HEK293 (cell line): ENCODE data around the gene CETP.
A peak's percentile ranks its signal among the peaks of the same experiment; 100 is the strongest.

ENCODE experiments used
- CTCF ChIA-PET: fragments of 350-600 bp; formaldehyde crosslinking; extraction: SDS; loops from one replicate; lab custom pipeline; 2021; ENCODE audit warnings: antibody characterized with exemption; lab: Yijun Ruan, JAX
- POLR2A ChIA-PET: fragments of 300-600 bp; formaldehyde crosslinking; extraction: SDS; loops from one replicate; lab custom pipeline; 2020; ENCODE audit warnings: antibody characterized with exemption, inconsistent platforms; lab: Yijun Ruan, JAX
- H3K27ac ChIP-seq: fragments of 200-500 bp; sonication (Bioruptor generic); 2 replicates; pipeline ENCODE4 v1.5.1; 2014; ENCODE audit warnings: low read depth, low read length, control low read depth, inconsistent platforms; ENCODE audit errors: extremely low read depth
- H3K36me3 ChIP-seq, 2 experiments: fragments of 200-500 bp in 1 of 2; sonication (Bioruptor generic) in 1 of 2; 1 replicate in 1 of 2; 2 replicates in 1 of 2; pipeline ENCODE4 v1.5.1; 2014 to 2017; ENCODE audit warnings: inconsistent platforms in 2 of 2, low read length in 2 of 2; ENCODE audit not compliant: control insufficient read depth in 2 of 2, insufficient read depth in 1 of 2
- H3K4me1 ChIP-seq: fragments of 200-500 bp; sonication (Bioruptor generic); 2 replicates; pipeline ENCODE4 v1.5.1; 2014; ENCODE audit warnings: mild to moderate bottlenecking, low read length, inconsistent platforms; ENCODE audit not compliant: control insufficient read depth, insufficient read depth
- H3K4me3 ChIP-seq: 2 replicates; pipeline ENCODE4 v1.5.1; 2011; ENCODE audit warnings: low read depth, mild to moderate bottlenecking, control low read depth, low read length, moderate library complexity
- H3K9me3 ChIP-seq: fragments of 200-500 bp; sonication (Bioruptor generic); 2 replicates; pipeline ENCODE4 v1.5.1; 2014; ENCODE audit warnings: low read depth, low read length, inconsistent platforms; ENCODE audit not compliant: control insufficient read depth, insufficient read depth
- GFI1B ChIP-seq: fragments of 450-650 bp; formaldehyde crosslinking; IDR thresholded peaks from 2 replicates; pipeline ENCODE4 v1.5.1; 2016; ENCODE audit warnings: missing biosample characterization, missing genetic modification characterization
- KLF8 ChIP-seq: fragments of 450-650 bp; formaldehyde crosslinking; IDR thresholded peaks from 2 replicates; pipeline ENCODE4 v1.5.1; 2016; ENCODE audit warnings: missing biosample characterization, missing genetic modification characterization
- MEIS1 ChIP-seq: sonication (generic); formaldehyde crosslinking; IDR thresholded peaks from 2 replicates; pipeline ENCODE4 v1.8.1; 2022; ENCODE audit warnings: missing genetic modification reagents, mild to moderate bottlenecking, borderline replicate concordance
- PRDM1 ChIP-seq: fragments of 450-650 bp; formaldehyde crosslinking; IDR thresholded peaks from 2 replicates; pipeline ENCODE4; 2016; ENCODE audit warnings: missing biosample characterization, missing genetic modification characterization
- ZBTB48 ChIP-seq: fragments of 450-650 bp; formaldehyde crosslinking; IDR thresholded peaks from 2 replicates; pipeline ENCODE4 v1.5.1; 2016; ENCODE audit warnings: missing biosample characterization, missing genetic modification characterization
- ZEB2 ChIP-seq: fragments of 450-650 bp; formaldehyde crosslinking; IDR thresholded peaks from 2 replicates; pipeline ENCODE4 v1.5.1; 2016; ENCODE audit warnings: missing biosample characterization, missing genetic modification characterization
- ZNF121 ChIP-seq: fragments of 450-650 bp; formaldehyde crosslinking; IDR thresholded peaks from 2 replicates; pipeline ENCODE4 v1.5.1; 2016; ENCODE audit warnings: missing biosample characterization, missing genetic modification characterization
- ZNF501 ChIP-seq: fragments of 450-650 bp; formaldehyde crosslinking; IDR thresholded peaks from 2 replicates; pipeline ENCODE4 v1.5.1; 2016; ENCODE audit warnings: missing biosample characterization, missing genetic modification characterization
- ZNF530 ChIP-seq: fragments of 450-650 bp; formaldehyde crosslinking; IDR thresholded peaks from 2 replicates; pipeline ENCODE4 v1.5.1; 2016; ENCODE audit warnings: low read depth, missing biosample characterization, missing genetic modification characterization
- ZNF548 ChIP-seq: fragments of 450-650 bp; formaldehyde crosslinking; IDR thresholded peaks from 2 replicates; pipeline ENCODE4 v1.5.1; 2016; ENCODE audit warnings: missing biosample characterization, missing genetic modification characterization
- ZSCAN23 ChIP-seq: fragments of 450-650 bp; formaldehyde crosslinking; IDR thresholded peaks from 2 replicates; pipeline ENCODE4 v1.5.1; 2016; ENCODE audit warnings: missing biosample characterization, missing genetic modification characterization
- TF ChIP-seq, protein P1 (sequence below): IDR thresholded peaks from 2 replicates; pipeline ENCODE4 v1.6.1; 2011; ENCODE audit warnings: mild to moderate bottlenecking, low read depth, low read length, borderline replicate concordance
- TF ChIP-seq, protein P2 (sequence below): fragments of 450-650 bp; formaldehyde crosslinking; IDR thresholded peaks from 2 replicates; pipeline ENCODE4 v1.5.1; 2016; ENCODE audit warnings: missing biosample characterization, missing genetic modification characterization
- TF ChIP-seq, protein P3 (sequence below): fragments of 450-650 bp; formaldehyde crosslinking; IDR thresholded peaks from 2 replicates; pipeline ENCODE4 v1.5.1; 2016; ENCODE audit warnings: missing biosample characterization, missing genetic modification characterization
- TF ChIP-seq, protein P4 (sequence below): fragments of 450-650 bp; IDR thresholded peaks from 2 replicates; pipeline ENCODE4 v1.5.1; 2018; ENCODE audit warnings: missing biosample characterization, mild to moderate bottlenecking, missing genetic modification characterization
- TF ChIP-seq, protein P5 (sequence below): fragments of 450-650 bp; formaldehyde crosslinking; IDR thresholded peaks from 2 replicates; pipeline ENCODE4 v1.5.1; 2016; ENCODE audit warnings: missing biosample characterization, missing genetic modification characterization, low read depth
- TF ChIP-seq, protein P6 (sequence below): fragments of 450-650 bp; formaldehyde crosslinking; IDR thresholded peaks from 2 replicates; pipeline ENCODE4 v1.5.1; 2016; ENCODE audit warnings: missing biosample characterization, missing genetic modification characterization, borderline replicate concordance

CETP gene

DNA sequence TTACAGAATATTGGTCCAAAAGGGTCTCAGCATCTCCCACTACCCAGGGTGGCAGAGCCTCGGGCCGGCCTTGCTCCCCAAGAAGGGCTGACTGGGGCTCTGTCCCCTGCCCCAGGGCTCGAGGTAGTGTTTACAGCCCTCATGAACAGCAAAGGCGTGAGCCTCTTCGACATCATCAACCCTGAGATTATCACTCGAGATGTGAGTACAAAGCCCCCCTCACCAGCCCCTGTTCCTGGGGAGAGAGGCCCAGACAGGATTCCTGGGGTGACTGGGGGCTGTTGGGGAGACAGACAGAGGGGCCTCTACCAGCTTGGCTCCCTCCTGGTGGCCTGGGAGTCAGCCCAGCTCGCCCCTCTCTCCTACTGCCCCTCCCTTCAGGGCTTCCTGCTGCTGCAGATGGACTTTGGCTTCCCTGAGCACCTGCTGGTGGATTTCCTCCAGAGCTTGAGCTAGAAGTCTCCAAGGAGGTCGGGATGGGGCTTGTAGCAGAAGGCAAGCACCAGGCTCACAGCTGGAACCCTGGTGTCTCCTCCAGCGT is 21.5 kb downstream of the CETP start:
- no peaks in the 10 kb centered on the region for H3K4me1 ChIP-seq
- ChIA-PET CTCF (interaction anchor here (1.7 kb wide), 1 partner anchor 18 kb away, joined by 14 read pairs; no protein-coding TSS in a partner anchor), POLR2A (no interaction called here)
- no peak overlapping the region for H3K27ac ChIP-seq
- TF ChIP-seq PRDM1 (tag by site-specific recombination) (no peak), MEIS1 (CRISPR knock-in tag) (no peak), ZBTB48 (tag by site-specific recombination) (no peak), ZNF530 (no peak), KLF8 (tag by site-specific recombination) (no peak), ZNF501 (tag by site-specific recombination) (no peak)
- no peak overlapping the region for H3K4me3 ChIP-seq
- H3K36me3 ChIP-seq, result no peaks in the 10 kb centered on the region
- no peaks in the 10 kb centered on the region for H3K9me3 ChIP-seq

DNA sequence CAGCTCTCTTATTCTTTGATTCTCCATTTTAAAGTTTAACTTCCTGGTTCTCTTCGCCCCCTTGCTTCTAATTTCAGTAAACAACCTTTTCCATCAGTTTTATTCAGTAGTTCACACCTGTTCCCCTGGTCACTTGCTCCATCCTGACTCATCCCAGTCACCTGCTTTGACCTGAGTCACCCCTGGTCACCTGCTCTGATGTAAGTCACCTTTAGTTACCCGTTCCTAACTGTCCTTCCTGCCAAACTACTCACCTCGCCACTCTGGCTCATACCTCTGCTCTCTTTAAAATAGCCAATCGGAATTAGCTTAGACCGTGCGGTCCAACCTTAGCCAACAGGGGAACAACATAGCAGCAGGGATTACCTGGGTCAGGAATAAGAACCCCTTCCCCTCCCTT is 22.9 kb downstream of the CETP start:
- no peak overlapping the region for H3K27ac ChIP-seq
- no peaks in the 10 kb centered on the region for H3K36me3 ChIP-seq
- H3K9me3 ChIP-seq, result no peaks in the 10 kb centered on the region
- no peak overlapping the region for H3K4me3 ChIP-seq
- TF ChIP-seq ZNF548 (no peak), ZNF121 (tag by site-specific recombination) (no peak), ZSCAN23 (no peak)
- TF ChIP-seq, protein P1, sequence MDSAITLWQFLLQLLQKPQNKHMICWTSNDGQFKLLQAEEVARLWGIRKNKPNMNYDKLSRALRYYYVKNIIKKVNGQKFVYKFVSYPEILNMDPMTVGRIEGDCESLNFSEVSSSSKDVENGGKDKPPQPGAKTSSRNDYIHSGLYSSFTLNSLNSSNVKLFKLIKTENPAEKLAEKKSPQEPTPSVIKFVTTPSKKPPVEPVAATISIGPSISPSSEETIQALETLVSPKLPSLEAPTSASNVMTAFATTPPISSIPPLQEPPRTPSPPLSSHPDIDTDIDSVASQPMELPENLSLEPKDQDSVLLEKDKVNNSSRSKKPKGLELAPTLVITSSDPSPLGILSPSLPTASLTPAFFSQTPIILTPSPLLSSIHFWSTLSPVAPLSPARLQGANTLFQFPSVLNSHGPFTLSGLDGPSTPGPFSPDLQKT, result no peak
- TF ChIP-seq, protein P2, sequence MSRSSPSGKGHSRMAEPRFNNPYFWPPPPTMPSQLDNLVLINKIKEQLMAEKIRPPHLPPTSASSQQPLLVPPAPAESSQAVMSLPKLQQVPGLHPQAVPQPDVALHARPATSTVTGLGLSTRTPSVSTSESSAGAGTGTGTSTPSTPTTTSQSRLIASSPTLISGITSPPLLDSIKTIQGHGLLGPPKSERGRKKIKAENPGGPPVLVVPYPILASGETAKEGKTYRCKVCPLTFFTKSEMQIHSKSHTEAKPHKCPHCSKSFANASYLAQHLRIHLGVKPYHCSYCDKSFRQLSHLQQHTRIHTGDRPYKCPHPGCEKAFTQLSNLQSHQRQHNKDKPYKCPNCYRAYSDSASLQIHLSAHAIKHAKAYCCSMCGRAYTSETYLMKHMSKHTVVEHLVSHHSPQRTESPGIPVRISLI (tag by site-specific recombination), result no peak
- TF ChIP-seq, all 188 proteins: peak for 0
- ChIA-PET POLR2A (no interaction called here), CTCF (interaction anchor here (0.7 to 1.7 kb wide), 3 partner anchors 20 to 118 kb away, joined by 3 to 14 read pairs (median 3); no protein-coding TSS in a partner anchor)
- H3K4me1 ChIP-seq, result no peaks in the 10 kb centered on the region; the same call in 1 of the 2 replicates

DNA sequence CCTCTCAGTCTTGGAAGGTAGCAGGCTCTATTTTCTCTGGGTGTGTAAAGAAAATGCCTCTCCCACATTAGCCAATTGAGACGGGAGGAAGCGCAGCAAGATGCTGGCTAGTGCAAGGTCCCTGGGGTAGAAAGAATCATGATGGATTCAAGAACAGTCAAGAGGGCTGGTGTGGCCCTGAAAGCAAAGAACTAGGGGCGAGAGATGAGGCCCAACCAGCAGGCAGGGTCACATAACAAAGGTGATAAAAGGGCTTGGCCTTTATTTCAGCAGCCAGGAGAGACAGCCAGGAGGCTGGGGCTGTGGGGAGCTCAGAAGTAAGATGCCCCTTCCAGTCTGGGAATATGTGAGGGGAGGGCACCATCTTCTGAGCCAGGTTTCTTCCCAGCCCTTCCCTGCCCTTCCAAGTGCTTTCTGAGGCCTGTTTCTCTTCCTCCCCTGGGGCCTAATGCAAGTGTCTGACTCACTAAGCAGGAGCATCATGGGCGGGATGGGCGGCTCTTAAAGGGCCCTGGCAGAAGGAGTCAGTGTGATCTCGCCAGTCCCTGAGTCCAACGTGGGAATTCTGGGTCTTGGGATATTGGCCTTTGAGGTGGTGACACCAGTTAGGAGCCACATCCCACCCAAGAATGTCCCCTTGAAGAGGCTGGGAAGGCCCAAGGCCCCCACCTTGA is 23.7 kb downstream of the CETP start:
- H3K9me3 ChIP-seq, result no peaks in the 10 kb centered on the region
- no peak overlapping the region for H3K4me3 ChIP-seq
- POLR2A ChIA-PET, result no interaction called here
- peaks cover 4% of the 10 kb centered on the region; the same call in 1 of the 2 replicates for H3K4me1 ChIP-seq
- no peaks in the 10 kb centered on the region for H3K36me3 ChIP-seq
- CTCF ChIA-PET, result interaction anchor here (0.6 to 0.9 kb wide), 5 partner anchors 13 to 437 kb away, joined by 3 to 4 read pairs (median 3); no protein-coding TSS in a partner anchor
- H3K27ac ChIP-seq, result no peak overlapping the region
- TF ChIP-seq, protein P3, sequence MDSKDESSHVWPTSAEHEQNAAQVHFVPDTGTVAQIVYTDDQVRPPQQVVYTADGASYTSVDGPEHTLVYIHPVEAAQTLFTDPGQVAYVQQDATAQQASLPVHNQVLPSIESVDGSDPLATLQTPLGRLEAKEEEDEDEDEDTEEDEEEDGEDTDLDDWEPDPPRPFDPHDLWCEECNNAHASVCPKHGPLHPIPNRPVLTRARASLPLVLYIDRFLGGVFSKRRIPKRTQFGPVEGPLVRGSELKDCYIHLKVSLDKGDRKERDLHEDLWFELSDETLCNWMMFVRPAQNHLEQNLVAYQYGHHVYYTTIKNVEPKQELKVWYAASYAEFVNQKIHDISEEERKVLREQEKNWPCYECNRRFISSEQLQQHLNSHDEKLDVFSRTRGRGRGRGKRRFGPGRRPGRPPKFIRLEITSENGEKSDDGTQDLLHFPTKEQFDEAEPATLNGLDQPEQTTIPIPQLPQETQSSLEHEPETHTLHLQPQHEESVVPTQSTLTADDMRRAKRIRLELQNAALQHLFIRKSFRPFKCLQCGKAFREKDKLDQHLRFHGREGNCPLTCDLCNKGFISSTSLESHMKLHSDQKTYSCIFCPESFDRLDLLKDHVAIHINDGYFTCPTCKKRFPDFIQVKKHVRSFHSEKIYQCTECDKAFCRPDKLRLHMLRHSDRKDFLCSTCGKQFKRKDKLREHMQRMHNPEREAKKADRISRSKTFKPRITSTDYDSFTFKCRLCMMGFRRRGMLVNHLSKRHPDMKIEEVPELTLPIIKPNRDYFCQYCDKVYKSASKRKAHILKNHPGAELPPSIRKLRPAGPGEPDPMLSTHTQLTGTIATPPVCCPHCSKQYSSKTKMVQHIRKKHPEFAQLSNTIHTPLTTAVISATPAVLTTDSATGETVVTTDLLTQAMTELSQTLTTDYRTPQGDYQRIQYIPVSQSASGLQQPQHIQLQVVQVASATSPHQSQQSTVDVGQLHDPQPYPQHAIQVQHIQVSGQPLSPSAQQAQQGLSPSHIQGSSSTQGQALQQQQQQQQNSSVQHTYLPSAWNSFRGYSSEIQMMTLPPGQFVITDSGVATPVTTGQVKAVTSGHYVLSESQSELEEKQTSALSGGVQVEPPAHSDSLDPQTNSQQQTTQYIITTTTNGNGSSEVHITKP (tag by site-specific recombination), result peak; percentile 79
- TF ChIP-seq ZEB2 (tag by site-specific recombination), result peak; percentile 35; the same call in 1 of the 2 replicates
- TF ChIP-seq GFI1B (tag by site-specific recombination), result no peak
- TF ChIP-seq, protein P4, sequence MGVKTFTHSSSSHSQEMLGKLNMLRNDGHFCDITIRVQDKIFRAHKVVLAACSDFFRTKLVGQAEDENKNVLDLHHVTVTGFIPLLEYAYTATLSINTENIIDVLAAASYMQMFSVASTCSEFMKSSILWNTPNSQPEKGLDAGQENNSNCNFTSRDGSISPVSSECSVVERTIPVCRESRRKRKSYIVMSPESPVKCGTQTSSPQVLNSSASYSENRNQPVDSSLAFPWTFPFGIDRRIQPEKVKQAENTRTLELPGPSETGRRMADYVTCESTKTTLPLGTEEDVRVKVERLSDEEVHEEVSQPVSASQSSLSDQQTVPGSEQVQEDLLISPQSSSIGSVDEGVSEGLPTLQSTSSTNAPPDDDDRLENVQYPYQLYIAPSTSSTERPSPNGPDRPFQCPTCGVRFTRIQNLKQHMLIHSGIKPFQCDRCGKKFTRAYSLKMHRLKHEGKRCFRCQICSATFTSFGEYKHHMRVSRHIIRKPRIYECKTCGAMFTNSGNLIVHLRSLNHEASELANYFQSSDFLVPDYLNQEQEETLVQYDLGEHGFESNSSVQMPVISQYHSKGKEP (tag by site-specific recombination), result peak; percentile 21; the same call in 1 of the 2 replicates
- TF ChIP-seq, protein P5, sequence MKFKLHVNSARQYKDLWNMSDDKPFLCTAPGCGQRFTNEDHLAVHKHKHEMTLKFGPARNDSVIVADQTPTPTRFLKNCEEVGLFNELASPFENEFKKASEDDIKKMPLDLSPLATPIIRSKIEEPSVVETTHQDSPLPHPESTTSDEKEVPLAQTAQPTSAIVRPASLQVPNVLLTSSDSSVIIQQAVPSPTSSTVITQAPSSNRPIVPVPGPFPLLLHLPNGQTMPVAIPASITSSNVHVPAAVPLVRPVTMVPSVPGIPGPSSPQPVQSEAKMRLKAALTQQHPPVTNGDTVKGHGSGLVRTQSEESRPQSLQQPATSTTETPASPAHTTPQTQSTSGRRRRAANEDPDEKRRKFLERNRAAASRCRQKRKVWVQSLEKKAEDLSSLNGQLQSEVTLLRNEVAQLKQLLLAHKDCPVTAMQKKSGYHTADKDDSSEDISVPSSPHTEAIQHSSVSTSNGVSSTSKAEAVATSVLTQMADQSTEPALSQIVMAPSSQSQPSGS, result no peak
- TF ChIP-seq, protein P6, sequence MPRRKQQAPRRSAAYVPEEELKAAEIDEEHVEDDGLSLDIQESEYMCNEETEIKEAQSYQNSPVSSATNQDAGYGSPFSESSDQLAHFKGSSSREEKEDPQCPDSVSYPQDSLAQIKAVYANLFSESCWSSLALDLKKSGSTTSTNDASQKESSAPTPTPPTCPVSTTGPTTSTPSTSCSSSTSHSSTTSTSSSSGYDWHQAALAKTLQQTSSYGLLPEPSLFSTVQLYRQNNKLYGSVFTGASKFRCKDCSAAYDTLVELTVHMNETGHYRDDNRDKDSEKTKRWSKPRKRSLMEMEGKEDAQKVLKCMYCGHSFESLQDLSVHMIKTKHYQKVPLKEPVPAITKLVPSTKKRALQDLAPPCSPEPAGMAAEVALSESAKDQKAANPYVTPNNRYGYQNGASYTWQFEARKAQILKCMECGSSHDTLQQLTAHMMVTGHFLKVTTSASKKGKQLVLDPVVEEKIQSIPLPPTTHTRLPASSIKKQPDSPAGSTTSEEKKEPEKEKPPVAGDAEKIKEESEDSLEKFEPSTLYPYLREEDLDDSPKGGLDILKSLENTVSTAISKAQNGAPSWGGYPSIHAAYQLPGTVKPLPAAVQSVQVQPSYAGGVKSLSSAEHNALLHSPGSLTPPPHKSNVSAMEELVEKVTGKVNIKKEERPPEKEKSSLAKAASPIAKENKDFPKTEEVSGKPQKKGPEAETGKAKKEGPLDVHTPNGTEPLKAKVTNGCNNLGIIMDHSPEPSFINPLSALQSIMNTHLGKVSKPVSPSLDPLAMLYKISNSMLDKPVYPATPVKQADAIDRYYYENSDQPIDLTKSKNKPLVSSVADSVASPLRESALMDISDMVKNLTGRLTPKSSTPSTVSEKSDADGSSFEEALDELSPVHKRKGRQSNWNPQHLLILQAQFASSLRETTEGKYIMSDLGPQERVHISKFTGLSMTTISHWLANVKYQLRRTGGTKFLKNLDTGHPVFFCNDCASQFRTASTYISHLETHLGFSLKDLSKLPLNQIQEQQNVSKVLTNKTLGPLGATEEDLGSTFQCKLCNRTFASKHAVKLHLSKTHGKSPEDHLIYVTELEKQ (tag by site-specific recombination), result no peak
